SU-DHL-6 (cell line): ENCODE measurements around the gene PPT1.

Source experiments
- EZH2phosphoT487 ChIP-seq: fragments of 200-600 bp; sonication (generic), shearing (Covaris generic); conservative IDR thresholded peaks from 2 replicates; pipeline ENCODE4 v1.6.1; 2018; ENCODE audit warnings: mild to moderate bottlenecking, antibody characterized with exemption, low read length, moderate library complexity, mixed read lengths
- TF ChIP-seq, protein P1 (sequence below): fragments of 200-600 bp; sonication (generic); IDR thresholded peaks from one replicate; pipeline ENCODE4 v1.5.1; 2017; ENCODE audit warnings: antibody characterized with exemption, mild to moderate bottlenecking, low read length, moderate library complexity; ENCODE audit not compliant: insufficient read depth, poor library complexity, severe bottlenecking

DNA sequence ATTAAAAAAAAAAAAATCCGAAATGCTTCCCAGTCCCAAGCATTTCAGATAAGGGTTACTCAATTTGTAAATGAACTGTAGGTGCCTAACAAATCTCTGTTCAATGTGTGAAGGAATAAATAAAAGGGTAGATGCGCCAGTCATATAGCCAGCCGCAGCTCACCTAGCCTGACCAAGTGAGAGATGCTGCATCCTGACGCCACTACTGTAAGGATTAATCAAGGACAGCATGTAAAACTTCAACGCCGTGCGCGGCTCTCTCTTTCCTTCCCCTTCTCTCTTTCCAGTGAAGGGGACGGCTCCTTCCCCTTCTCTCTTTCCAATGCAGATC, 441 bp downstream of the PPT1 start:
- TF ChIP-seq, protein P1, sequence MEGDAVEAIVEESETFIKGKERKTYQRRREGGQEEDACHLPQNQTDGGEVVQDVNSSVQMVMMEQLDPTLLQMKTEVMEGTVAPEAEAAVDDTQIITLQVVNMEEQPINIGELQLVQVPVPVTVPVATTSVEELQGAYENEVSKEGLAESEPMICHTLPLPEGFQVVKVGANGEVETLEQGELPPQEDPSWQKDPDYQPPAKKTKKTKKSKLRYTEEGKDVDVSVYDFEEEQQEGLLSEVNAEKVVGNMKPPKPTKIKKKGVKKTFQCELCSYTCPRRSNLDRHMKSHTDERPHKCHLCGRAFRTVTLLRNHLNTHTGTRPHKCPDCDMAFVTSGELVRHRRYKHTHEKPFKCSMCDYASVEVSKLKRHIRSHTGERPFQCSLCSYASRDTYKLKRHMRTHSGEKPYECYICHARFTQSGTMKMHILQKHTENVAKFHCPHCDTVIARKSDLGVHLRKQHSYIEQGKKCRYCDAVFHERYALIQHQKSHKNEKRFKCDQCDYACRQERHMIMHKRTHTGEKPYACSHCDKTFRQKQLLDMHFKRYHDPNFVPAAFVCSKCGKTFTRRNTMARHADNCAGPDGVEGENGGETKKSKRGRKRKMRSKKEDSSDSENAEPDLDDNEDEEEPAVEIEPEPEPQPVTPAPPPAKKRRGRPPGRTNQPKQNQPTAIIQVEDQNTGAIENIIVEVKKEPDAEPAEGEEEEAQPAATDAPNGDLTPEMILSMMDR = no peak
- TF ChIP-seq EZH2phosphoT487 = no peak
